Activated CD8-positive, alpha-beta memory T cell treated with anti-CD3 and anti-CD28 coated beads, Interleukin-2, amount 50 U/mL, for 1 hour (primary cell): ENCODE results near the gene KCNQ1.

ENCODE experiments used
- DNase-seq: peaks from one replicate; pipeline ENCODE4 v3.0.0-alpha.2; 2020; ENCODE audit errors: extremely low read depth

Gene KCNQ1

DNA sequence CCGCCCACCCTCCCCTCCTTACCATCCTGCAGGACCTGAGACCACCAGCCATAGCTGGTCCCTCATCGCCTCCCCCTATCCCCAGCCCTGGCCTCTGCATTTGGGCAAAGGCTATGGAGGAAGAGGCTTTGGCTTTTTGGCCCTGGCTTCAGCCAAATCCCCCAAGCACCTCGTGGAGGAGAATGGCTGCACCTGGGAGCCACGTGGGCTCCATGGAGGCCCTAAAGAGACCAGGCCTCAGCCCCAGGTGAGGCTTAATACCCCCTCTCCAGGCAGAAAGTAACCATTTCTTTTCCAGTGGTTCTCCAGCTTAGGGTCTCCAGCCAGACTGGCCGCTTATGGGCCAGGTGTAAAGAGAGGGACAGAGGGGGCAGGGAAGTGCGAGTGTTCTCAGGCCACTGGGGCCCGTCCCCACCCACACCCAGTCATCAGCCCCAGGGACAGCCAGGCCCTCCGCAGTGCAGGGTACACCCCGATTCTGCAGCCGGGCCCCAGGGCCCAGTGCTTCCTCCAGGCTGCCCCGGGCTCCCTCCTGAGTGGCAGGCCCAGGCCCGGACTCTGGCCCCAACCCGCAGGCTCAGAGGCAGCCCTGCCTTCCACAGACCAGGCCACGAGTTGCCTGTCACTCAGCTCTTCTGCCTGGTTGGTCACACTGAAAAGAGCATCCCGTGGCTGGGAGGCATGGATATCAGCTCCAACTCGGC is 414.3 kb downstream of the KCNQ1 start:
- no peak for DNase-seq

DNA sequence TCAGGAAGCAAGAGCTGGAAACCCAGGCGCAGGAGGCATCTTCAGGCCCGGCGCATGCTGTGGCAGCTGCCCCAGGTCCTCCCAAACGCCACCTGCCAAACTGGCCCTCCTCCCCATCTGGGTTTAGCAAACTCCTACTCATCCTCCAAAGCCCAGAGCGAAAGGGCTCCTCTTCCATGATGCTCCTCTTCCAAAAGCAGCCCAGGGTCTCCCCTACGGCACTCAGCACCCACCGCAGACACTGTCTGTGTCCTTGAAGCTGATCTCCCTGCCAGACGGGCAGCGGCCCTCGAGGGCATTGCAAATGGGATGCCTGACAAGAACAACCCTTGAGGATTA is 414.9 kb downstream of the KCNQ1 start:
- no peak for DNase-seq

DNA sequence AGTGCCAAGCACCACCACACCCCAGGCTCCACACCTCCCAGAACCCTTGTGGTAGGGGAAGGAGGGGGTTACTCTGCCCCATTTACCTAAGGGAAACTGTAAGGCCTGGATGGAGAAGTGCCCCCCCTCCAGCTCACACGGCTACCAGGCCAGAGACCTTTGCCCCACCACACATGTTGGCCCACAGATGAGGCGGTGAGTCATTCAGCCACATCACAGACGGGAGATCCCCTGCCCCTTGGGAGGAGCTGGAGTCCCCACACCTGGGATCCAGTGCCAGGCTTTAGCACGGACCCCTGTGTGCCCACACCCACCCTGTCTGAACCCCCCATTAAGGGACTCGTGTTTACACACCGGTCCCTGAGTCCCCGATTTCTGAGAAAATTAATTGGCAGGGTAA is 415.8 kb downstream of the KCNQ1 start:
- DNase-seq, result no peak

DNA sequence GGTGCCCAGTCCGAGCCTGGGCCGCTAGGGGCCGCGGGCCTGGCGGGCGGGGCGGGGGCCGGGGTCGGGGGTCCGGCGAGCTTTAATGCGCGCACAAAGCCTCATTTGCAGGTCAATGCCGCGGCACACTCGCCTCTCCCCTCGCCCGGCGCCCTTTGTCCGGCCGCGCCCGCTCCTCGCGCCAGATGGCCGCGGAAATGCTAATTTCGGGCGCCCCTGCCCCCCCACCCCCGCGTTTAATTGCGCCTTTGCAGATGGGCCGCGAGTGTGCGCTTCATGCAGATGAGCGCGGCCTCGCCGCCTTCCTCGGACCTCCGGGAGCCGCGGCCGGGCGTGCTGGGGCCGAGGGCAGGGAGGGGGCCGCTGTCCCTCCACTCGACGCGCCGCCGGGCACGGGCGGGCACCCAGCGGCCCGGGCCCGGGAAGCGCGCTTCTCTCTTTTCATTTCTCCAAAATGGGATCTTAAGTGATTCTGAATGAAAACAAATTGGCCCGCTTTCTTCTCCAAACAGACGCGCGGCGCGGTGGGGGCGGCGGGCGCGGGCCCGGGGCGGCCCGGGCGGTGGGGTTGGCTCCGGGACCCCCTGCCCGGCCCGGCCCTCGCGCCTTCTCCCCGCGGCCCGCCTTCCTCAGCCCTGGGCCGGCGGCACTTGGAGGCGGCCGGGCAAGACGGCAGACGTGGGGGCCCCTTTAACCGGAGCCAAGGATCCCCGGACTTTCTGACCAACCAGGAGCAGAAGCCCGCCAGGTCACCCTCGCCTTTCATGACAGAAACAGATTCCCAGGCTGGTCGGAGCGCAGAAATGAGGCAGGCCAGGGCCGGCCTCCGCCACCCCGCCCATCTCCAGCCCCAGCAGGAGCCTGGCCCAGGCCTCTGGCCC is 417.8 kb downstream of the KCNQ1 start:
- no peak for DNase-seq

DNA sequence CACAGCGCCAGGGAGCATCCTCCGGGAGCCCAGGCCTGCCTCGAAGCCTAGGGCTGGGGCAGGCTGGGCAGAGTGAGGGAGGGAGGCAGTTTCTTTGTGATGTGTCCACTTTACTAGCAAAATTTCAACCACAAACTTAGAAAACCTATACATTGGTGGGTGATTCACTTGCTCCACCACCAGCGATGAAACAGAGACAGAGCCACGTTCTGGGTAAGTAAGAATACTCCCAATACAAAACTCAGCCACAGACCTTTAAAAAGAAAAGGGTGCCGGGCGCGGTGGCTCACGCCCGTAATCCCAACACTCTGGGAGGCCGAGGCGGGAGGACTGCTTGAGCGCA is 418.4 kb downstream of the KCNQ1 start:
- DNase-seq, result no peak

DNA sequence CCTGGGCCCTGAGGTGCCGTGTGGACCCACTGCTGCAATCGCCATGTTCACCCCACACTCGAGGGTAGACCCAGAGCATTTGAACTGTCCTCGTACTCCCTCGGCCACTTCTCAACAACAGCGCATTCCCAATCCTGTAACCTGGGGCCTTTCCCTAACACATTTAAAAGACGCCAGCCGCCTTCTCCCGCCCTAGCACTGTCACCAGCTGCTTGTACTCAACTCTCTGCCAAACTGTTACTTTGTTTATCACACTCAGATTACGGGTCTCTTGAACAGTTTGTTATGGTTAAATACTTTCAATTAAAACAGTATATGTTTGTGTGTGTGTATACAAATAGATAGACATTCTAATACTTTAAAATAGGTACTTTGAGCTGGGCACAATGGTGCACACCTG is 420.1 kb downstream of the KCNQ1 start:
- DNase-seq, result no peak

DNA sequence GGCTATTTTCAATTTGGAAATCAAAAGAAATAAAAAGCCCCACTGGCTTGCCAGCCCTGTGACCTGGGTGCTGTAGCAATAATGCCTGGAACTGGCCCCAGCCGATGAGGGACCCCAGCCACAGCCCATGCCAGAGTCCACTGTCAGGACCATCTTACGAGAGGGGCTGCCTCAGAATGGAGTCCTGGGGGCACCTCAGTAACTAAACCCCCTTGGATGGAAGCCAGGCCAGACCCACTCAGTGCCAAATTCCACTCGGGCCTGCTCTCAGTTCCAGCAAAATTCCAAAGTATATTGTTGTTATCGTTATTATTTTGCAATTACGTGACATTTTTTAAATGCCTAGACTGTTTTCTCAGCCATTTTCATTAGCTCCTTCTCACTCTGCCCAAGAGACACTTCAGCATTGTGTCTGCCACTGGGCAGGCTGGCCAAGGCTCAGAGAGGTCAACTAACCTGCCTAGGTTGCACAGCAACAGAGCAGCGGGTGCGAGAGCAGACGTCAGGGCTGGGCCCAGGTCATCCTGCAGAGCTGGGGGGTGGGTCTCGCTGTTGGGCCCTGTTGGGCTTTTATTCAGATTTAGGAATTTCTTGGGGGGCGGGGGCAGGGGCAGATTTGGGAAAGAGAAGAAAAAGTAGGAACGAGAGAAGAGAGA is 421.2 kb downstream of the KCNQ1 start:
- no peak for DNase-seq

DNA sequence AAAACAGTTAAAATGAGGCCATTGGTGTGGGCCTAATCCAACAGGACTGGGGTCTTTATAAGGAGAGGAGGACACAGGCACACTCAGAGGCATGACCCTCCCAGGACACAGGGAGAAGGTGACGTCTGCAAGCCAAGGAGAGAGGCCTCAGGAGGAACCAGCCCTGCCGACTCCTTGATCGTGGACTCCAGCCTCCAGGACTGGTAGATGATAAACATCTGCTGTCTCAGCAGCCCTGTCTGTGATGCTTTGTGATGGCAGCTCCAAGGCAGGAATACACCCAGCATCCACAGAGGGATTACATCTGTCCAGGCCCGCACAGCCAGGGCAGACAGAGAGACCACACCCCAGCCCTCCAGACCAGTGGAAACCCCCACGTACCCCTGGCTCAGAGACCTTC is 422.3 kb downstream of the KCNQ1 start:
- DNase-seq, result no peak

DNA sequence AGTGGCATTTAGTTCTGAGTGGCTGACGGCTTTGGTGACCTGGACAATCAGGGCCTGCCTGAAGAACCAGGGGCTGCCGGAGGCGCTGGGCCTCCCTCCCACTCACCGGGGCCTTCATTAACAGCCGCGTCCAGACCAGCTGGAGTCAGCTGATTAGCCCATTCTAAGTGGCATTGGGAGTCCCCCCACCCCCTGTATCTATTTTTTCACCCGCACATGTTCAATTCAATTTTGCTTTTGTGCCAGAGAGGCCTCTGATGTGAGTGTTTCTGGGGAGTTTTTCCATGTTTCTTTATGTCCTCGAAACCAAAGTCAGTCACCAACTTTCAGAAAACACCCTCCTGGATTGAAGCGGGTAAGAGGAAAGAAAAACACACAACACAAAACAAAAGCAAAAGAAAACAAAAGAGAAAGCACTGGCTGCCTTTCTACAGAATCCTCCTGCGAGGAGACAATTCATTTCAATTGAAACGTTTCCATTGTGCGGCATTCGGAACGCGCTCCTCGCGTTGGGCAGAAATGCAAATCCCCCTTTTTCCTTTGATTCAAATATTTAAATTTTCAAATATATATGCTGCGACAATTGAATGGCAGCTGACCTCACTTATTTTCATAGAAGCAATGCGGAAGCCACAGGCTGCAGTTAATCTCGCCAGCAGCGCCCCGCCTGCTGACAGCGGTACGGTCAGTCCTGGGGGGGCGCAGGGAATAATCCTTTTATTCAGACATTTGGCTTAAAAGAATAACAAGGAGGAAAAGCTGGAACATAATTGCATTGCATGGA is 423.1 kb downstream of the KCNQ1 start:
- no peak for DNase-seq

DNA sequence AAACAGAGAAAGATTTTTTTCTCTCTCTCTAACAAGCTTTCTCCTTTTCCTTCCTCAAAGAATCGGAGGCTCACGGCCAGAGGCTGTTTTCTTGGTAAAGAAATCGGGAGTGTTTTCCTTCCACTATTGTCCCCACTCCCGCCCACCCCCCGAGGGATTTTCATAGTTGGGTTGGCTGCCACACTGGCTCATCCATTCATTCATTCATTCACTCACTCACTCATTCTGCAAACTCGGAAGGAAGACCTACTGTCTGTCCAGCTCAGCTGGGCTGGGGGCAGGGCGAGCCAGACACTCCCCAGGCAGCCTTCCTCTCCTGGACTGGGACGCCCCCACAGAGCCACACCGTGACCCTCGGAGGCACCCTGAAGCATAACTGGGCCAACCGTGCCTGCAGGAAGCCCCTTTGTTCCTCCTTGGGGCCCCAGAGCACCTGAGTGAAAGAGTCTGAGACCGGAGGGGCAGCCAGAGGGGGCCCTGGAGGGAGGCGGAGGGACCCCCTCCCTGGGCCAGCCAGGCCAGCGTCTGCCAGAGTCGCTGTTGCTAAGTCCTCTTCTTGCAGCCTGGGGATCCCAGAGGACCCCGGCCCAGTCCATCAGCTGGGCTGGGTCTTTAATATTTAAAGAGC is 423.8 kb downstream of the KCNQ1 start:
- no peak for DNase-seq

DNA sequence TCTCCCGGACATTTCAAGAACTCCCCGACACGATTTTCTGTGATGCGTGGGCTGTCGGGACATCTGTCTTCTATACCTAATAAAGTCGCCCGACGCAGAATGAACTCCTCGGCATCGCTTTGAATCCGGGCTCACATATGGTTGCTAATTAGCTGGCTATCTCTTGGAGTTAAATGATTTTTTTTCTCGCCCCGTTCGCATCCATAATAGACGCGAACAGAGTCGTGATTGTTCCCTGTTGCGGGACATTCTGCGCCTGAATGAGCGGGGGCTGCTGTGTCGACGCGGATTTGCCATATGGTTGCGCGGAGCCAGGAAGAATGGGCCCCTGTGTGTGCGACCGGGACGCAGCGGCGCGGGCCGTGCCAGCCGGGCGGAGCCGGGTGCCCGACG is 424.3 kb downstream of the KCNQ1 start:
- DNase-seq, result no peak

DNA sequence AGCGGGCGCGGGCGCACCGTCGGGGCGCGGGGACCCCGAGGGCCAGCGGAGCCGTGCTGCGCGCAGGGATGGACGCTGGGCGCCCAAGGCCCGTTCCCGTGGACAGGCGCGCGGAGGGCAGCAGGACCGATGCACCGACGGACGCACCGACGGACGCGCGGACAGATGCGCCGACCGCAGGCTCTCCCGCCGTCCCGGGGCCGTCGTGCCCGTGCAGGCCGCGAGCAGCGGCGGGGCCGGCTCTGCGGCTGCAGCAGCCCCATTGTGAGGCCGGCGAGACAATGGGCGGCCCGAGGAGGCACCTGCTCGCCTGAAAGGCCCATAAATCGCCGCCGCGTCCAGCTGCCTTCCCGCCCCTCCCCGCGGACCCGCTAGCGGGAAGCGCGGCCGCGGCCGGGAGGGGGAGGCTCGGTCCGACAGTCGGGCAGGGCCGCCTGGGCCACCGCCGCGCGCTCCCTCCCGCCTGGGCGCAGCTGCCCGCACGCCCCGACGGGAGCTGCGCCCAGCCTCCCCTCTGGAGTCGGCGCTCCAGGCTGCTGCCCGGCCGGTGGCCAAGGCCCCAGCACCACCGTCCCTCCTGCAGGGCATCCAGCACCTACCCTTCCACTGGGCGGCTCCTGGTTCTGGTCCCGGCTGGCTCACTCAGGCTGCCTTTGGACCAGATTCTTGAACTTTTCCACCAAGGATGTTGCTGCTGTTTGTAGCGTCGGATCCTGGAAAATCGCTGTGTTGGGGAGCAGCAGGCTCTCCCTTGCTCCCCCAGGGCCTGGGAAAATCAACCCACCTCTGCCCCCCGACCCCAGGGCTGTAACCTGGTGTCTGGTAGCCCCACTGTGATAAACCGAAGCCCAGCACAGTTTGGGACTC is 425.0 kb downstream of the KCNQ1 start:
- DNase-seq, result no peak

DNA sequence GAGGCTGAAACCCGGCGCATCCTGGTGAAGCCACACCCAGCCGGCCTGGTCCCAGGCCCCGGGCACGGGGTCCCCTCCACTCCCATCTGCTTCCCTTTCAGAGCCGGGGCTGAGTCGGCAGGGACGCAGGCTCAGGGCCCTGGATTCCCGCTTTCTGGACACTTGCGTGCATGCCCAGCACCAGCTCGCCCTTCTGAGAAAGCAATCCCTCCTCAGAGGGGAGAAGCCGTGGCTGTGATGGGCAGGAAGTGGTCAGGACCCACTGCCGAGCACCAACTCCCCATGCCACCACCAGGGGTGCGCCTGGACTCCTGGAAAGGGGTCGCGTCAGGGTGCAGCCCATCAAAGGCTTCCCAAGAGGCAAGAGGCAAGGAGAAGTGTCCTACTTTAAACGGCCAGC is 425.7 kb downstream of the KCNQ1 start:
- no peak for DNase-seq

DNA sequence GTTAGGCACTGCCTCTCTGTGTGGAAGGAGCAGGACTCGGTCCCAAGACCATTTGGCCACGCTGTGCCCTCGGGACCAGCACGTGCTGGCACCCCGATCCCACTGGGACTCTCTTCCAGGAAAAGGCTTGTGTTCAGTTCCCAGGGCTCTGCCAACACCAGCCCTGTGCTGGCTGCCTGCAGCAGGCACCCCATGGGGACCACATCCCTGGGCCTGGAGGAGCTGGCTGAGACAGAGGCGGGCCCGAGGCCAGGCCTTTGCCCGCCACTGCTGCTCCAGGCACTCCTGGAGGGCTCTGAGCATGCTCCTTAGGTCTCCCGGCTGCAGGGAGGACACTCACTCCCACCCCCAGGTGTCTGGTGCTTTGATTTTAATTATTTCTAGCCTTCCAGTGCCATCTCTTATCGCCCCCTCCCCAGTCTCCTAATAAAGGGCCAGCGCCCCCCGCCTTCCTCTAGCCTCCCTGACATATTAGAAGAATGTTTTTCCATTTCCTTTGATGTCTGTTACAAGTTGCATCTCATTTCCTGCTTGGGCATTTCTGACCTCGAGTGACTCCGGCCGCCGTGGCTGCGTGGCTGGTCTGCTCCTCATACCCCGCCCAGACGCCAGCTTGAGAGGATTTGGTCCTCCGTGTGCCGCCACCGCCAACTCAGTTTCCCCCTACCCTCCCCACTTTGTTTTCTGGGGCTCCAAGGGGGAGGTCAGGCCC is 426.3 kb downstream of the KCNQ1 start:
- no peak for DNase-seq

DNA sequence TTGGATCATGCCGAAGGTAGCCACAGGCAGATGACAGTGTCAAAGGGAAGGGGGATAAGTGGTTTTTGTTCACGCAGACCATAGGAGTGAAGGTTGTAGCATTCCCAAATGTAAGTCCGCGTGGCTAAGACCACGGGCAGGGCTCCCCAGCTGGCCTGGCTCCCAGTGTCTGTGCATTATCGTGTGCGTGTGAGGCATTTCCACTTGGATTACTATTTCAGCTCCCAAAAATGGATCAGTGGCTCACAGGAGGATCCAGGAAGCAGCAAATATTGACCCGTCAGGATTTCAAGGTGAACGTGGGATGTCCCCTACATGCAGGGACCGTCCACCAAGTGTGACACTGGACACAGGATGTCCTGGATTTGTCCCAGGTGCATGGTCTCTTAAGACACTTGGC is 430.2 kb downstream of the KCNQ1 start:
- no peak for DNase-seq

DNA sequence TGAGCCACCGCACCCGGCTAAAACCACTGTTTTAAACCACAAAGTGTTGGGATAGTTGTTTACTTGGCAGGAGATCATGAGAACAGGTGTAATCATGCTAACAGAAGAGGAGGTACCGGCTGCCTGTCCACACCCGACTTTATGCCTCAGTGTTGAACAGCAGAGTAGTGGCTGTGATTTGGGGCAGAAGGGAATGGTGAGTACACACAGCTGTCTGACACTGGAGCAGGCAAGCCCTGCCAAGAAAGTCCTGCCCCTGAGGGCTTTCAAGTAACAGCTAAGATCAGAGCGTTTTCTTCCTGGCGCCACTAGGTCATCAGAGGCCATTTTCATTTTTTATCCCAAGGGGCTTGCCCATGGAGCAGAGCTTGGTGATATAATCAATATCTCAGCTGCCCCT is 432.7 kb downstream of the KCNQ1 start:
- DNase-seq, result no peak

DNA sequence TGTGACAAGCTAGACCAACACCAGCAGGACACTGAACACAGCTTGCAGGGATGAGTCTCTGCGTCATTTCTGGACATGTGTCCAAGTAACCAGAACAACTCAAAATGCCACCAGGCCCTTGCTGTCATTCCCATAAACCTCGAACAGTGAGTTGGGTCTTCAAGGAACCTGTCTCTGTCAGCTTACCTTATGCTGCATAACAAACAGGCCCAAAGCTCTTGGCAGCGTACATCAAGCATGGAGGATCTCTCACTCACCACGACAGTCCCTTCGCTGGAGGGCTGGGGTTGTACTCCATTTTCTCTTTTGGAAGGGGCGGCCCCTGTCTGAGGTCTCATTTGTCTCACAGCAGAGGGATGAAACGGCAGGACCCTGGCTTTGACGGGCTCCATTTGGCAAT is 434.0 kb downstream of the KCNQ1 start:
- no peak for DNase-seq

DNA sequence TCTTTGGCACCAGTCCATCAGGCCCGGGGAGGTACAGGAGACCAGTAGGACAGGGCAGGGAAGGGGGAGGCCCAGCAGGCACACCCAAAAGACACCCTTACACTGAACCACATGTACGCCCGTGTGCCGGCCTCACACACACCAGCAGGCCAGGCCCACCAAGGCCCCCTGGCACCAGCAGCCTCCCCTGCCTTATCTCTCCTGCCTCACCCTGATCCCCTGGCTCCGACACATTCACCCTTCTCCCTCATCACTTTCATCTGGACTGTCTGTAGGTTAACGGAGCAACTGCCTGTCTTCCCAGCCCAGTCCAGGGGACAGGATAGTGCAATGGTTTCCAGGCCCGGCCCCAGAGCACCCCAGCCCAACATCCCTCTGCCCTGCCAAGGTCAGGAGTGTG is 435.8 kb downstream of the KCNQ1 start:
- DNase-seq, result no peak

DNA sequence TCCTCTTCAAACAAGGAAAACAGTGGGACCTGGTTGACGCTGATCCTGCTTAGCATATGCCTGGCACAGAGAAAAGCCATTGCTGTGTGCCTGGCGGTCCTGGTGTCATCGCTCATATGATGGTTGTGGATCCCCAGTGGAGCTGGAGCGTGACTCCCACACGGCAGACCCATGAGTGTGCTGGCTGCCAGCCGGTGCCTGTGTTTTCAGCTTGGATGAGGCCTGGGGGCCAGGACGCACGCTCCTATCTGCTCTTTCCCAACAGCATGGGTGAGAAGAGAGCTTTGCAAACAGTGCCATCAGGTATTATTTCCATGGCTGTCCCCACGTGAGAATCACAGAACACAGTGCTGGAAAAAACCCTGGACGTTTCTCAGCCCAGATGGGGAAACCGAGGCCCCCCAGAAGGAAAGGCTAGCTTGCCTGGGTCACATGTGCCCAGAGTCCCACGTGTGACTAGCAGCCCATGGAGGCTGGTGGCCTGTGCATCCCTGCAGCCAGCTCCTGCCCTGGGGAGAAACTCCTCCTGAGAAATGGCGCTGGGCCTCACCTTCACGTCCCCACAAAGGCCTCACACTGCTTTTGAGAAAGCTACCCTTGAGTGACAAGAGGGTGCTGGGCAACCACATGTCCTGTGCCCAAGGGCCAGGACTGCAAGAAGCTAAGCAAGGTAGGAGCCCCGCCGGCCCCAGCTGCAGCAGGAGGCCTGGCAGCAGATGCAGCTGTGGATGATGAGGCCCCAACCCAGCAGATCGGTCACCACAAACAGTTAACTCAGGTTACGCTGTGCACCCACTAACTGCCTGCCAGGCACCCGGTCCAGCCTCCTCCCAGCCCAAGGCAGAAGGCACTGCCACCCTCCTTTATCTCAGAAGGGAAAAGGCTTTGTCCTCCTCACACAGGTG is 436.5 kb downstream of the KCNQ1 start:
- DNase-seq, result no peak
